MM.1S (cell line): ENCODE measurements around the gene CCL15.

Experiments used
- DNase-seq: peaks from one replicate; pipeline ENCODE4 v3.0.0-alpha.2; 2015
- H2AFZ ChIP-seq: fragments of 300-600 bp; sonication (generic); 2 replicates; pipeline ENCODE4 v1.6.0; 2016; ENCODE audit warnings: antibody characterized with exemption, low read length
- H3F3A ChIP-seq: fragments of 300-600 bp; sonication (generic); 2 replicates; pipeline ENCODE4 v1.6.1; 2016; ENCODE audit warnings: mild to moderate bottlenecking, antibody characterized with exemption, low read length, moderate library complexity, mixed read lengths; ENCODE audit not compliant: insufficient read depth
- H3K27ac ChIP-seq: fragments of 300-600 bp; sonication (generic); 2 replicates; pipeline ENCODE4 v1.5.1; 2016; ENCODE audit warnings: mild to moderate bottlenecking, low read length
- H3K27me3 ChIP-seq: fragments of 300-600 bp; sonication (generic); replicated peaks from 2 replicates; pipeline ENCODE4 v1.6.0; 2016; ENCODE audit warnings: low read length; ENCODE audit not compliant: insufficient read depth
- H3K36me3 ChIP-seq: fragments of 300-600 bp; sonication (generic); replicated peaks from 2 replicates; pipeline ENCODE4 v1.6.1; 2016; ENCODE audit warnings: mild to moderate bottlenecking, low read length, mixed read lengths; ENCODE audit not compliant: insufficient read depth
- H3K4me1 ChIP-seq: fragments of 300-600 bp; sonication (generic); 2 replicates; pipeline ENCODE4 v1.6.1; 2016; ENCODE audit warnings: low read length, mixed read lengths
- H3K4me2 ChIP-seq: fragments of 300-600 bp; sonication (generic); 2 replicates; pipeline ENCODE4 v1.6.0; 2016; ENCODE audit warnings: low read depth, low read length
- H3K4me3 ChIP-seq: fragments of 300-600 bp; sonication (generic); 2 replicates; pipeline ENCODE4 v1.5.1; 2016; ENCODE audit warnings: low read length, mixed read lengths
- H3K79me2 ChIP-seq: fragments of 300-600 bp; sonication (generic); 2 replicates; pipeline ENCODE4 v1.6.1; 2016; ENCODE audit warnings: mixed run types, low read length, mixed read lengths
- H3K9ac ChIP-seq: fragments of 300-600 bp; sonication (generic); 2 replicates; pipeline ENCODE4 v1.6.1; 2016; ENCODE audit warnings: low read length, mixed read lengths
- H3K9me2 ChIP-seq: fragments of 300-600 bp; sonication (generic); replicated peaks from 2 replicates; pipeline ENCODE4 v1.6.1; 2016; ENCODE audit warnings: mild to moderate bottlenecking, low read length, mixed read lengths; ENCODE audit not compliant: insufficient read depth
- H3K9me3 ChIP-seq: fragments of 300-600 bp; sonication (generic); replicated peaks from 2 replicates; pipeline ENCODE4 v1.6.1; 2016; ENCODE audit warnings: mild to moderate bottlenecking, low read length, mixed read lengths; ENCODE audit not compliant: insufficient read depth
- H4K20me1 ChIP-seq: fragments of 300-600 bp; sonication (generic); 2 replicates; pipeline ENCODE4 v1.6.1; 2016; ENCODE audit warnings: mild to moderate bottlenecking, low read length, moderate library complexity, mixed read lengths; ENCODE audit not compliant: insufficient read depth
- EZH2 ChIP-seq: fragments of 300-600 bp; sonication (generic); optimal IDR thresholded peaks from 2 replicates; pipeline ENCODE3; 2017; ENCODE audit warnings: low read depth, mild to moderate bottlenecking, antibody characterized with exemption, low read length, mixed read lengths
- EZH2phosphoT487 ChIP-seq: fragments of 300-600 bp; sonication (generic); IDR thresholded peaks from 2 replicates; pipeline ENCODE4 v1.6.1; 2018; ENCODE audit warnings: antibody characterized with exemption, low read length
- TF ChIP-seq, protein P1 (sequence below): fragments of 300-600 bp; sonication (generic); IDR thresholded peaks from 2 replicates; pipeline ENCODE4 v1.5.1; 2016; ENCODE audit warnings: antibody characterized with exemption, low read length, mixed read lengths

The CCL15 gene

DNA sequence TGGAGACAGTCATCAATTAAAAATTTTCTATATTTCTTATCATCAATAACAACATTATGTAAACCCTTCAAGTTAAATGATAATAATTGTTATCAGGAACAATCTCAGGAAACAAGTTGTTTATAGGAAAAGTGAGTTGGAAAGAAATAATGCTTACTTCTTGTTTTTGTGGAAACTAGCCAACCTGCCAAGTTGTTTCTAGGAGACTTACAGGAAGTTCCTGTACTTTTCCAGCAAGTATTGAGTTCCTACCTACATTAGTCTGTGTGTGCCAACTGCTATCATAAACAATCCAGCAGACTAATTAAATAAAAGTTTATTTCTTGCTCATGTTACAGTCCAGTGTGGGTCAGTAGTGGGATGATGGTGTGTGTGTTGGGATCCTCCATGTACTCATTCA, 13.2 kb downstream of the CCL15 start:
- no peaks in the 10 kb centered on the region for H4K20me1 ChIP-seq
- H3K79me2 ChIP-seq = no peaks in the 10 kb centered on the region
- H2AFZ ChIP-seq = no peak overlapping the region
- TF ChIP-seq, protein P1, sequence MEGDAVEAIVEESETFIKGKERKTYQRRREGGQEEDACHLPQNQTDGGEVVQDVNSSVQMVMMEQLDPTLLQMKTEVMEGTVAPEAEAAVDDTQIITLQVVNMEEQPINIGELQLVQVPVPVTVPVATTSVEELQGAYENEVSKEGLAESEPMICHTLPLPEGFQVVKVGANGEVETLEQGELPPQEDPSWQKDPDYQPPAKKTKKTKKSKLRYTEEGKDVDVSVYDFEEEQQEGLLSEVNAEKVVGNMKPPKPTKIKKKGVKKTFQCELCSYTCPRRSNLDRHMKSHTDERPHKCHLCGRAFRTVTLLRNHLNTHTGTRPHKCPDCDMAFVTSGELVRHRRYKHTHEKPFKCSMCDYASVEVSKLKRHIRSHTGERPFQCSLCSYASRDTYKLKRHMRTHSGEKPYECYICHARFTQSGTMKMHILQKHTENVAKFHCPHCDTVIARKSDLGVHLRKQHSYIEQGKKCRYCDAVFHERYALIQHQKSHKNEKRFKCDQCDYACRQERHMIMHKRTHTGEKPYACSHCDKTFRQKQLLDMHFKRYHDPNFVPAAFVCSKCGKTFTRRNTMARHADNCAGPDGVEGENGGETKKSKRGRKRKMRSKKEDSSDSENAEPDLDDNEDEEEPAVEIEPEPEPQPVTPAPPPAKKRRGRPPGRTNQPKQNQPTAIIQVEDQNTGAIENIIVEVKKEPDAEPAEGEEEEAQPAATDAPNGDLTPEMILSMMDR = no peak
- no peak for TF ChIP-seq EZH2phosphoT487
- no peak for TF ChIP-seq EZH2
- no peak overlapping the region for H3K4me3 ChIP-seq
- DNase-seq = no peak
- H3K27me3 ChIP-seq = no peaks in the 10 kb centered on the region
- no peak overlapping the region for H3K9ac ChIP-seq
- H3K4me2 ChIP-seq = no peak overlapping the region
- H3K36me3 ChIP-seq = no peaks in the 10 kb centered on the region
- H3K9me3 ChIP-seq = no peaks in the 10 kb centered on the region
- peaks cover 3% of the 10 kb centered on the region for H3K4me1 ChIP-seq
- H3K27ac ChIP-seq = no peak overlapping the region
- no peaks in the 10 kb centered on the region for H3F3A ChIP-seq
- no peaks in the 10 kb centered on the region for H3K9me2 ChIP-seq

DNA sequence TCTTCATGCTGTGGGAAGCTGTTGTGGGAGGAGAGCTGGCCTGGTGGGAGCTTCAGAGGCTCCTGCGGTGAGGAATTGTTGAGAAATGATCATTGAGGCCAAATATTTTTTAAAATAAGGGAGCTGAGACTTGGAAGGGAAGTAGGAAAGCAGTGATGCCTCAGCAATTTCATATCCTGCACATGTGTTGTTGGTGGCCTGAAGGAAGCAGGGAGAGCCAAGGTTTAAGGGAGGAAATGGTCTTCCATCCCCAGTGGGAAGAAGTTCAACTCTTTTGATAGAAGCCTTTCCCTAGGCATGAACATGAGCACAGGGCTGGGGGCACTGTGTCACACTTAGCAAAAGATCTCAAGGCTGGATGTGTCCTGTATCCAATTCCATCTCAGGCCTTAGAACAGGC, 14.7 kb downstream of the CCL15 start, which contains the start of gene CCL14:
TSS of gene CCL14 (minus strand) at position 87 of the 400 bp plus-strand sequence. CDS start at position 7, 80 bp downstream.
- Histone ChIP-seq H3K4me1 (peaks cover 3% of the 10 kb centered on the region), H3K4me3 (no peak within 1 kb of the TSS), H4K20me1 (no peaks in the 10 kb centered on the region), H3K36me3 (no peaks in the 10 kb centered on the region), H3K79me2 (no peaks in the 10 kb centered on the region), H2AFZ (no peak within 1 kb of the TSS), H3K27ac (no peak within 1 kb of the TSS), H3K9me3 (no peaks in the 10 kb centered on the region), H3F3A (no peaks in the 10 kb centered on the region), H3K27me3 (no peaks in the 10 kb centered on the region), H3K4me2 (no peak within 1 kb of the TSS), H3K9ac (no peak within 1 kb of the TSS), H3K9me2 (no peaks in the 10 kb centered on the region)
- no peak for DNase-seq
- TF ChIP-seq, protein P1 = no peak
- TF ChIP-seq EZH2 = no peak
- TF ChIP-seq EZH2phosphoT487 = no peak

DNA sequence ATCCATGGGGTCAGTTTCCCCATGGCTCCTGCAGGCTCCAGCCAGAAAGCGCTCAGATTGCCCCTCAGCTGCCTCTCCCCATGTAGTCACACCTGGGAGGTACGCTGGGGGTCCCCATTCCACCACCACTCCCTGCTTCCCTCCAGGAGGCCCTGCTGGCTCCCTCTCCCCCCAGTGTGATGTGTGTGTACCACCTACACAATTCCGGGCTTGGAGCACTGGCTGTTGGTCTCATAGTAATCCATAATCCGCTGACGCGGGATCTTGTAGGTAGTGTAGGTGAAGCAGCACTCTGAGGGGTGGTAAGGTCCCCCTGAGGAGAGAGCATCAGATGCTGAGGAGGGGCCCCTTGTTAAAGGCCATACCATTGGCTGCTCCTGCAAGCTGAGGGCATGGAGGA, 17.2 kb downstream of the CCL15 start:
- no peak for DNase-seq
- Histone ChIP-seq H3K4me2 (no peak overlapping the region), H3K4me3 (no peak overlapping the region), H3K4me1 (no peaks in the 10 kb centered on the region), H3K9me2 (no peaks in the 10 kb centered on the region), H2AFZ (no peak overlapping the region), H3K9me3 (no peaks in the 10 kb centered on the region), H3K27me3 (no peaks in the 10 kb centered on the region), H3K27ac (no peak overlapping the region), H3F3A (no peaks in the 10 kb centered on the region), H3K79me2 (no peaks in the 10 kb centered on the region), H3K9ac (no peak overlapping the region), H3K36me3 (no peaks in the 10 kb centered on the region), H4K20me1 (no peaks in the 10 kb centered on the region)
- TF ChIP-seq, protein P1 = no peak
- TF ChIP-seq EZH2phosphoT487 (no peak), EZH2 (no peak)
